OCI-M2 (cell line): ENCODE results near the gene KICS2.

ENCODE experiments used
- DNase-seq: peaks from one replicate; lab custom pipeline; 2025; ENCODE audit not compliant: unreplicated experiment; lab: John Stamatoyannopoulos, UW

KICS2 gene

DNA sequence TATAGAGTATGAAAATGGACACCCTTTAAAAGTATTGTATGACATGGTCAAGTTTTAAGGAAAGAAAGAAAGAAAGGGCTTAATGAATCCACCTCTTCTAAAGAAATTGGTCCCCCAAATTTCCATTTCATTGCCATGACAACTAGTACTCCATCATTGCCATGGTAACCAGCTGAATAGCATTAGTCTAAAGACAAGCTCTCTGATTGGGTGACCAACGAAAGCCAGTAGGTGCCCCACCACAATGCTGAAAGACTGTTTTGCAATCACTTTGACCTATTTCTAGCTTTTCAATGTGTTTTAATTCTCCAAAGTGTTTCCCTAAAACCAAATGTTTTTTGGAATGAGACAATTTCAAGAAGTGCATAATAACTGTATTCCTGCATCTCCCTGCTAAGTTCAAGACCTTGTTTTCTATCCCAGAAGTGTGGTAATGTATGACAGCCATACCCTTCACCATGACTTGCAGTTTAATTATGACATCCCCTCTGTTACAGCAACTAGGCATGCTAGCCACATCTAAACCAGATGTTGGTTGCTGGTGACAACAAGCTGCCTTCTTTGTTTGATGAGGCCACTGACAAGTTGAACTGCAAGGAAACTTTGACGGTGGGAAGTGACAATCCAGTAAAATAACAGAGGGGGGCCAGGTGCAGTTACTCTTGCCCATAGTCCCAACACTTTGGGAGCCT is 46.7 kb downstream of the KICS2 start:
- no peak for DNase-seq

DNA sequence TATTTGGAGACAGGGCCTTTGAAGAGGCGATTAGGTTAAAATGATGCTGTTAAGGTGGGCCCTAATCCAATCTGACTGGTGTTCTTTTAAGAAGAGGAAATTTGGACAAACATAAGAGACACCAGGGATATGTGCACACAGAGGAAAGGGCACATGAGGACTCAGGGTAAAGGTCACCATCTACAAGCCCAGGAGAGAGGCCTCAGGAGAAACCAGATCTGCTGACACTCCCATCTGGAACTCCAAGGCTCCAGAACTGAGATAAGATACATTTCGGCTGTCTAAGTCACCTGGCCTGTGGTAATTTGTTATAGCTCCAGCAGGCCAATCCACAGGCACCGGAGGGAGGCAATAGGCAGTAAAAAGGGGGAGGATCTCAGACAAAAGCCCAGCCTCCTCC is 48.6 kb downstream of the KICS2 start:
- no peak for DNase-seq
